GM19324 (cell line): Measurements from ENCODE around the gene TAS2R7.
"Not testable (repeated sequence)": the region's sequence is repeated elsewhere in the genome, so short reads cannot be mapped to it uniquely, and the experiment has no call there.

Experiments
- ATAC-seq: cut with Tn5 transposase; IDR thresholded peaks from one replicate; pipeline ENCODE4 v1.9.1; 2021; ENCODE audit warnings: mild to moderate bottlenecking, moderate library complexity; ENCODE audit not compliant: unreplicated experiment, low FRiP score

TAS2R7 gene

GRCh38 chr12:10802587-10802986 is at the start of gene TAS2R7:
Gene TAS2R7 (minus strand): TSS chr12:10802627. CDS start chr12:10802570, 57 bp downstream.
- no peak for ATAC-seq

GRCh38 chr12:10851243-10851858 is 48.9 kb upstream of the TAS2R7 start:
- no peak for ATAC-seq

- no peak for ATAC-seq
Measured at GRCh38 chr12:10849425-10849878, 47.0 kb upstream of the TAS2R7 start, which contains the start of gene PRR4. Gene PRR4 (minus strand): TSS chr12:10849475. CDS start chr12:10849437, 38 bp downstream.

- ATAC-seq, result no peak
Measured at GRCh38 chr12:10847744-10848143, 45.3 kb upstream of the TAS2R7 start.

- no peak for ATAC-seq
Measured at GRCh38 chr12:10842862-10843261, 40.4 kb upstream of the TAS2R7 start.

GRCh38 chr12:10838461-10838860 is 36.0 kb upstream of the TAS2R7 start:
- no peak for ATAC-seq

- no peak for ATAC-seq
Measured at GRCh38 chr12:10829994-10830393, 27.6 kb upstream of the TAS2R7 start.

- no peak for ATAC-seq
Measured at GRCh38 chr12:10826258-10826657, 23.8 kb upstream of the TAS2R7 start, which contains the start of gene TAS2R10. Gene TAS2R10 (minus strand): TSS chr12:10826358. CDS start chr12:10826269, 89 bp downstream.

GRCh38 chr12:10824957-10825356 is 22.5 kb upstream of the TAS2R7 start:
- no peak for ATAC-seq

GRCh38 chr12:10811883-10812536 is 9.6 kb upstream of the TAS2R7 start:
- ATAC-seq, result no peak

GRCh38 chr12:10810068-10810467 is 7.6 kb upstream of the TAS2R7 start, which contains the start of gene TAS2R9:
Gene TAS2R9 (minus strand): TSS chr12:10810168. CDS start chr12:10810075, 93 bp downstream.
- ATAC-seq, result no peak

- ATAC-seq, result no peak
Measured at GRCh38 chr12:10807186-10807585, 4.8 kb upstream of the TAS2R7 start, which contains the start of gene TAS2R8. Gene TAS2R8 (minus strand): TSS chr12:10807286. CDS start chr12:10806980, 306 bp downstream.

GRCh38 chr12:10801741-10802140 is 686 bp downstream of the TAS2R7 start:
- no peak for ATAC-seq

GRCh38 chr12:10794222-10794621 is 8.2 kb downstream of the TAS2R7 start:
- ATAC-seq, result no peak

- ATAC-seq, result not testable (repeated sequence)
Measured at GRCh38 chr12:10791769-10792168, 10.7 kb downstream of the TAS2R7 start.

GRCh38 chr12:10783252-10783651 is 19.2 kb downstream of the TAS2R7 start:
- no peak for ATAC-seq

- ATAC-seq, result no peak
Measured at GRCh38 chr12:10779103-10779502, 23.3 kb downstream of the TAS2R7 start.

GRCh38 chr12:10771132-10771733 is 31.2 kb downstream of the TAS2R7 start:
- ATAC-seq, result no peak

GRCh38 chr12:10759657-10760056 is 42.8 kb downstream of the TAS2R7 start:
- ATAC-seq, result no peak

- no peak for ATAC-seq
Measured at GRCh38 chr12:10756194-10756593, 46.2 kb downstream of the TAS2R7 start.

GRCh38 chr12:10753059-10753458 is 49.4 kb downstream of the TAS2R7 start:
- no peak for ATAC-seq
